ACC112 (cell line): ENCODE data around the gene KIR2DL1.
"Not testable (repeated sequence)": the region's sequence is repeated elsewhere in the genome, so short reads cannot be mapped to it uniquely, and the experiment has no call there.

Experiments used
- H2AFZ ChIP-seq: fragments of 200-600 bp; sonication (generic); one replicate; pipeline ENCODE4 v1.6.0; 2017; ENCODE audit warnings: antibody characterized with exemption, low read length; ENCODE audit not compliant: unreplicated experiment
- H3K27ac ChIP-seq: fragments of 200-600 bp; sonication (generic); 2 replicates; pipeline ENCODE4 v1.5.1; 2014; ENCODE audit warnings: low read depth, mild to moderate bottlenecking, antibody characterized with exemption, low read length, moderate library complexity
- H3K27me3 ChIP-seq: fragments of 200-600 bp; sonication (generic); 2 replicates; pipeline ENCODE4 v1.6.1; 2014; ENCODE audit warnings: mild to moderate bottlenecking, antibody characterized with exemption, low read length, moderate library complexity, mixed read lengths; ENCODE audit not compliant: insufficient read depth
- H3K36me3 ChIP-seq: fragments of 200-600 bp; sonication (generic); 2 replicates; pipeline ENCODE4 v1.6.1; 2016; ENCODE audit warnings: mild to moderate bottlenecking, antibody characterized with exemption, low read length, moderate library complexity, mixed read lengths; ENCODE audit not compliant: insufficient read depth
- H3K4me1 ChIP-seq: fragments of 200-600 bp; sonication (generic); one replicate; pipeline ENCODE4 v1.6.1; 2016; ENCODE audit warnings: low read length, mixed read lengths; ENCODE audit not compliant: insufficient read depth, unreplicated experiment, control insufficient read depth
- H3K4me3 ChIP-seq: fragments of 200-600 bp; sonication (generic); 2 replicates; pipeline ENCODE4 v1.5.1; 2014; ENCODE audit warnings: mild to moderate bottlenecking, low read depth, low read length
- H3K79me2 ChIP-seq: fragments of 200-600 bp; sonication (generic); one replicate; pipeline ENCODE4 v1.6.0; 2016; ENCODE audit warnings: low read length; ENCODE audit not compliant: control insufficient read depth, unreplicated experiment, insufficient read depth

KIR2DL1 gene

GRCh38 chr19:54771018-54771960, 1.7 kb downstream of the KIR2DL1 start:
- not testable (repeated sequence) for H3K4me3 ChIP-seq, H3K27me3 ChIP-seq, H3K36me3 ChIP-seq, H2AFZ ChIP-seq, H3K79me2 ChIP-seq, H3K27ac ChIP-seq, H3K4me1 ChIP-seq

GRCh38 chr19:54772666-54773065, 3.1 kb downstream of the KIR2DL1 start:
- not testable (repeated sequence) for H3K36me3 ChIP-seq, H3K27me3 ChIP-seq, H3K4me1 ChIP-seq, H2AFZ ChIP-seq, H3K4me3 ChIP-seq, H3K79me2 ChIP-seq, H3K27ac ChIP-seq

GRCh38 chr19:54775095-54775815, 5.7 kb downstream of the KIR2DL1 start:
- not testable (repeated sequence) for H3K4me3 ChIP-seq, H3K27me3 ChIP-seq, H3K79me2 ChIP-seq, H2AFZ ChIP-seq, H3K27ac ChIP-seq, H3K36me3 ChIP-seq, H3K4me1 ChIP-seq

- H3K79me2 ChIP-seq, H3K4me3 ChIP-seq, H3K4me1 ChIP-seq, H3K36me3 ChIP-seq, H3K27ac ChIP-seq, H2AFZ ChIP-seq, H3K27me3 ChIP-seq: not testable (repeated sequence)
Measured at GRCh38 chr19:54775830-54776229, 6.2 kb downstream of the KIR2DL1 start.

GRCh38 chr19:54777851-54778250, 8.3 kb downstream of the KIR2DL1 start:
- H3K4me3 ChIP-seq, H3K27ac ChIP-seq, H3K27me3 ChIP-seq, H2AFZ ChIP-seq, H3K79me2 ChIP-seq, H3K4me1 ChIP-seq, H3K36me3 ChIP-seq: not testable (repeated sequence)

- not testable (repeated sequence) for H3K4me1 ChIP-seq, H3K27ac ChIP-seq, H3K4me3 ChIP-seq, H3K27me3 ChIP-seq, H2AFZ ChIP-seq, H3K36me3 ChIP-seq, H3K79me2 ChIP-seq
Measured at GRCh38 chr19:54778896-54779295, 9.3 kb downstream of the KIR2DL1 start.

- not testable (repeated sequence) for H3K4me1 ChIP-seq, H2AFZ ChIP-seq, H3K79me2 ChIP-seq, H3K4me3 ChIP-seq, H3K27ac ChIP-seq, H3K36me3 ChIP-seq, H3K27me3 ChIP-seq
Measured at GRCh38 chr19:54782916-54783315, 13.3 kb downstream of the KIR2DL1 start.

GRCh38 chr19:54786091-54786723, 16.6 kb downstream of the KIR2DL1 start:
- H3K36me3 ChIP-seq, H3K4me3 ChIP-seq, H3K27me3 ChIP-seq, H2AFZ ChIP-seq, H3K27ac ChIP-seq, H3K79me2 ChIP-seq, H3K4me1 ChIP-seq: not testable (repeated sequence)

GRCh38 chr19:54788154-54788553, 18.6 kb downstream of the KIR2DL1 start:
- not testable (repeated sequence) for H3K4me1 ChIP-seq, H2AFZ ChIP-seq, H3K27me3 ChIP-seq, H3K4me3 ChIP-seq, H3K79me2 ChIP-seq, H3K36me3 ChIP-seq, H3K27ac ChIP-seq

GRCh38 chr19:54790711-54791110, 21.1 kb downstream of the KIR2DL1 start:
- no peaks in the 10 kb centered on the region for H3K27me3 ChIP-seq
- H3K4me1 ChIP-seq, result no peaks in the 10 kb centered on the region
- no peaks in the 10 kb centered on the region for H3K36me3 ChIP-seq
- no peaks in the 10 kb centered on the region for H3K79me2 ChIP-seq
- no peak overlapping the region for H3K4me3 ChIP-seq
- H2AFZ ChIP-seq, result no peak overlapping the region
- no peak overlapping the region for H3K27ac ChIP-seq

- Histone ChIP-seq H2AFZ (no peak overlapping the region), H3K27me3 (no peaks in the 10 kb centered on the region), H3K4me3 (no peak overlapping the region), H3K27ac (no peak overlapping the region), H3K36me3 (no peaks in the 10 kb centered on the region), H3K4me1 (no peaks in the 10 kb centered on the region), H3K79me2 (no peaks in the 10 kb centered on the region)
Measured at GRCh38 chr19:54791476-54791875, 21.9 kb downstream of the KIR2DL1 start.
